ENCODE measurements around the gene TBC1D19. TPM values are rescaled to one million over a fixed set of nuclear protein-coding genes. Genes with fewer than 3 reads are reported as not detected.
"Not testable (repeated sequence)": the region's sequence is repeated elsewhere in the genome, so short reads cannot be mapped to it uniquely, and the experiment has no call there.

The TBC1D19 gene, protein sequence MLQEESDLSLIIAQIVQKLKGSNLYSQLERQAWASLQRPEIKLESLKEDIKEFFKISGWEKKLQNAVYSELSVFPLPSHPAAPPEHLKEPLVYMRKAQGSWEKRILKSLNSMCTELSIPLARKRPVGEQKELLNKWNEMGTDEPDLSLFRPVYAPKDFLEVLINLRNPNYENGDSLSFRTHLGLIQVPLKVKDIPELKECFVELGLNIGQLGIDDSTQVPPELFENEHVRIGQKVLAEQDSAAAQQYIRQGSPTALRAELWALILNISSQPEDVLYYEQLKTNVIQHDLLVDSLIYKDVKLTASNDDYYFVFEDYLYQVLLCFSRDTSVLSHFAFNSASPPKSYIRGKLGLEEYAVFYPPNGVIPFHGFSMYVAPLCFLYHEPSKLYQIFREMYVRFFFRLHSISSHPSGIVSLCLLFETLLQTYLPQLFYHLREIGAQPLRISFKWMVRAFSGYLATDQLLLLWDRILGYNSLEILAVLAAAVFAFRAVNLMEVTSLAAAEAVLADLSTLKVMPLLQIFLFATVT
- total RNA-seq = 1 to 10 TPM; 4.3 to 5.0 TPM

- DNase-seq = peak; percentile 94
- Mint-ChIP-seq H3K27me3 (no peaks in the 10 kb centered on the region), H3K4me3 (peak within 1 kb of the TSS; percentile 97), H3K36me3 (no peaks in the 10 kb centered on the region), H3K9me3 (no peaks in the 10 kb centered on the region), H3K4me1 (ENCODE audit: low read depth) (peaks cover 20% of the 10 kb centered on the region), H3K27ac (peak within 1 kb of the TSS; percentile 93)
- intact Hi-C loops (cut with micrococcal nuclease) = loop anchor here (1.0 to 10.0 kb wide), 8 partner anchors 125 to 1259 kb away; partner anchors contain the start of genes RBPJ and SMIM20
- POLR2A ChIA-PET = interaction anchor here (0.6 to 2.3 kb wide), 9 partner anchors 15 to 302 kb away, joined by 3 to 10 read pairs (median 3); partner anchors contain the start of gene RBPJ
- CTCF ChIA-PET = interaction anchor here (0.8 to 1.0 kb wide), 2 partner anchors 267 to 421 kb away, joined by 3 read pairs; no protein-coding TSS in a partner anchor
Measured at GRCh38 chr4:26583865-26584652, at the start of gene TBC1D19. TBC1D19 (plus strand) TSS chr4:26584084; CDS start chr4:26584194, 110 bp downstream.

- intact Hi-C loops (cut with micrococcal nuclease) = no loop called here
- no peak for DNase-seq
- Mint-ChIP-seq H3K27ac (no peak overlapping the region), H3K27me3 (peaks cover 2% of the 10 kb centered on the region), H3K4me1 (ENCODE audit: low read depth) (no peaks in the 10 kb centered on the region), H3K4me3 (no peak overlapping the region), H3K36me3 (peaks cover 4% of the 10 kb centered on the region), H3K9me3 (peaks cover 17% of the 10 kb centered on the region)
- CTCF ChIA-PET = no interaction called here
- POLR2A ChIA-PET = no interaction called here
Measured at GRCh38 chr4:26542991-26543390, 40.9 kb upstream of the TBC1D19 start.

DNA sequence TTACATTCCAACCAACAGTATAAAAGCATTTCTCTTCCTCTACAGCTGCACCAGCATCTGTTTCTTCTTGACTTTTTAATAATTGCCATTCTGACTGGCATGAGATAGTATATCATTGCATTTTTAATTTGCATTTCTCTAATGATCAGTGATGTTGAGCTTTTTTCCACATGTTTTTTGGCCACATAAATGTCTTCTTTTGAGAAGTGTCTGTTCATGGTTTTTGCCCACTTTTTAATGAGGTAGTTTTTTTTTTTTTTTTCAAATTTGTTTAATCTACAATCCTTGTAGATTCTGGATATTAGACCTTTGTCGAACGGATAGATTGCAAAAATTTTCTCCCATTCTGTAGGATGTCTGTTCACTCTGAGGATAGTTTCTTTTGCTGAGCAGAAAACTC, 39.5 kb upstream of the TBC1D19 start:
- POLR2A ChIA-PET = no interaction called here
- CTCF ChIA-PET = no interaction called here
- no peak for DNase-seq
- intact Hi-C loops (cut with micrococcal nuclease) = no loop called here
- H3K4me1 Mint-ChIP-seq (ENCODE audit: low read depth) = no peaks in the 10 kb centered on the region
- H3K27ac Mint-ChIP-seq = no peak overlapping the region
- H3K9me3 Mint-ChIP-seq = peaks cover 17% of the 10 kb centered on the region
- peaks cover 4% of the 10 kb centered on the region for H3K36me3 Mint-ChIP-seq
- H3K4me3 Mint-ChIP-seq = no peak overlapping the region
- H3K27me3 Mint-ChIP-seq = no peaks in the 10 kb centered on the region

DNA sequence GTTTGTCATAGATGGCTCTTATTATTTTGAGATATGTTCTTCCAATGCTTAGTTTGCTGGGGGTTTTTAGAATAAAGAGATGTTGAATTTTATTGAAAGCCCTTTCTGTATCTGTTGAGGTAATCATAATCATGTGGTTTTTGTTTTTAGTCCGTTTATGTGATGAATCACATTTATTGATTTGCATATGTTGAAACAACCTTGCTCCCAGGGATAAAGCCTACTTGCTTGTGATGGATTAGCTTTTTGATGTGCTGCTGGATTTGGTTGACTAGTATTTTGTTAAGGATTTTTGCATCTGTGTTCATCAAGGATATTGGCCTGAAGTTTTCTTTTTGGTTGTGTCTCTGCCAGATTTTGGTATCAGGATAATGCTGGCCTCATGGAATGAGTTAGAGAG, 35.5 kb upstream of the TBC1D19 start:
- POLR2A ChIA-PET; H3K36me3 Mint-ChIP-seq; H3K27ac Mint-ChIP-seq; H3K27me3 Mint-ChIP-seq; DNase-seq; intact Hi-C loops (cut with micrococcal nuclease); H3K4me3 Mint-ChIP-seq; H3K4me1 Mint-ChIP-seq (ENCODE audit: low read depth): not testable (repeated sequence)
- CTCF ChIA-PET = interaction anchor here (0.7 kb wide), 1 partner anchor 616 kb away, joined by 3 read pairs; no protein-coding TSS in a partner anchor
- peaks cover 18% of the 10 kb centered on the region for H3K9me3 Mint-ChIP-seq

DNA sequence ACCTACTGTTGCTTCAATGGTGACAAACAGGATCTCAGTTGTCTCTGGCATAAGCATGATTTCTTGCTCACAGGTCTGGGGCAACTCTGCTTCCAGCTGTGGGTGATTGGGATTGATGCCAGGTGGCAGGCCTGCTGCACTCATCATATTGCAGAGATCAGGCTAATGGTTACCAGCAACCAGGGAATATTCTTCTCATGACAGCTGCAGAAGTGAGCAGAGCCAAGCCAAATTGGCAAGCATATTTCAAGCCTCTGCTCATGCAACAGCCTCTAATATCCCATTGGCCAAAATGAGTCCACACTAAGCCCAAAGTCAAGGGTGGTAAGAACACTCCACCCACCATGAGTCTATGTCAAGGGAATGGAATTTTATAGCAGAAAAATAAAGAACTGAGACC, 26.7 kb upstream of the TBC1D19 start:
- no peaks in the 10 kb centered on the region for H3K36me3 Mint-ChIP-seq
- POLR2A ChIA-PET = no interaction called here
- intact Hi-C loops (cut with micrococcal nuclease) = no loop called here
- H3K27ac Mint-ChIP-seq = no peak overlapping the region
- peaks cover 14% of the 10 kb centered on the region for H3K9me3 Mint-ChIP-seq
- no peak overlapping the region for H3K4me3 Mint-ChIP-seq
- no peak for DNase-seq
- H3K27me3 Mint-ChIP-seq = peaks cover 26% of the 10 kb centered on the region
- CTCF ChIA-PET = no interaction called here
- H3K4me1 Mint-ChIP-seq (ENCODE audit: low read depth) = no peaks in the 10 kb centered on the region

GRCh38 chr4:26558166-26558895, 25.6 kb upstream of the TBC1D19 start:
- CTCF ChIA-PET = no interaction called here
- peaks cover 24% of the 10 kb centered on the region for H3K27me3 Mint-ChIP-seq
- H3K27ac Mint-ChIP-seq = no peak overlapping the region
- H3K36me3 Mint-ChIP-seq = no peaks in the 10 kb centered on the region
- peaks cover 14% of the 10 kb centered on the region for H3K9me3 Mint-ChIP-seq
- H3K4me1 Mint-ChIP-seq (ENCODE audit: low read depth) = no peaks in the 10 kb centered on the region
- no peak for DNase-seq
- H3K4me3 Mint-ChIP-seq = no peak overlapping the region
- intact Hi-C loops (cut with micrococcal nuclease) = no loop called here
- POLR2A ChIA-PET = no interaction called here

DNA sequence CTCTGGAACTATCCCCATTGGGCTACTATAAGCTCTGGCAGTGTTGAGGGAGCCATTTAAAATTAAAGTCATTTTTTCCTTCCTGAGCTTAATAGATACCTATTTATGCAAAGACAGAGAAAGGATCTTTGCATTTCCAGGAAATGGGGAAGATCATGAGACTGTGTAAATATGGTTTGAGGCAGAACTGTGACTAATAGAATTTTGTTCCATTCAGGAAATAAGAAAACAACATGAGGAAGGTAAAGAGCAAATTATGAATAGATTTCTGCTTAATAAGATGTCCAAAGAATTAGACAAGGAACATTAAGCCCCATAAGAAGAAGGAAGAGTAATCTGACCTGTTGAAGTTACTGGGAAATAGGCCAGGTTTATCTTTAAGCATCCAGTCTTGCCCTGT, 17.8 kb upstream of the TBC1D19 start:
- intact Hi-C loops (cut with micrococcal nuclease) = no loop called here
- peaks cover 16% of the 10 kb centered on the region for H3K4me1 Mint-ChIP-seq (ENCODE audit: low read depth)
- peaks cover 26% of the 10 kb centered on the region for H3K27me3 Mint-ChIP-seq
- POLR2A ChIA-PET = no interaction called here
- H3K27ac Mint-ChIP-seq = no peak overlapping the region
- CTCF ChIA-PET = interaction anchor here (1.2 kb wide), 1 partner anchor 21 kb away, joined by 4 read pairs; no protein-coding TSS in a partner anchor
- no peak for DNase-seq
- H3K36me3 Mint-ChIP-seq = no peaks in the 10 kb centered on the region
- no peaks in the 10 kb centered on the region for H3K9me3 Mint-ChIP-seq
- no peak overlapping the region for H3K4me3 Mint-ChIP-seq

GRCh38 chr4:26568446-26568994, 15.4 kb upstream of the TBC1D19 start:
- POLR2A ChIA-PET = interaction anchor here (1.8 kb wide), 1 partner anchor 15 kb away, joined by 10 read pairs; the partner anchor contains the start of gene TBC1D19
- peaks cover 16% of the 10 kb centered on the region for H3K27me3 Mint-ChIP-seq

DNA sequence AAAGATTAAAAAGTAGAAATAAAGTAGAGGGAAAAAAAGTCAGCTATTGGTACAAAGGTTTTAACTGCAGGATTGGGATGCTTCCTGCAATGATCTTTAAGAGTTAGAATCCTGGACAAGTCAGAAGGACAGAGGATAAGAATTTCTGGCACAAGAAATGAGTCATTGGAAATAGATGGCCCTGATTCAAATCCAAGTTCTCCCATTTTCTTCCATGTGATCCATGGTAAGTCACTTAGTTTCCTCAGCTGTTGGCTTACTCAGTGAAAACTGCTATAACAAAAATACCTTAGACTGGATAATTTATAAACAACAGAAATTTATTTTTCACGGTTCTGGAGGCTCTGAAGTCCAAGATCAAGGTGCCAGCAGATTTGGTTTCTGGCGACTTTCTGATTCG, 13.3 kb upstream of the TBC1D19 start:
- ChIA-PET POLR2A (no interaction called here), CTCF (no interaction called here)
- DNase-seq = no peak
- Mint-ChIP-seq H3K27me3 (peaks cover 7% of the 10 kb centered on the region), H3K27ac (no peak overlapping the region), H3K4me1 (ENCODE audit: low read depth) (peaks cover 16% of the 10 kb centered on the region), H3K9me3 (no peaks in the 10 kb centered on the region), H3K36me3 (no peaks in the 10 kb centered on the region), H3K4me3 (no peak overlapping the region)
- intact Hi-C loops (cut with micrococcal nuclease) = no loop called here

More at GRCh38 chr4:26568446-26568994, 15.4 kb upstream of the TBC1D19 start:
- Mint-ChIP-seq H3K27ac (no peak overlapping the region), H3K4me3 (no peak overlapping the region), H3K36me3 (no peaks in the 10 kb centered on the region), H3K4me1 (ENCODE audit: low read depth) (peaks cover 16% of the 10 kb centered on the region), H3K9me3 (no peaks in the 10 kb centered on the region)
- intact Hi-C loops (cut with micrococcal nuclease) = no loop called here
- no peak for DNase-seq
- CTCF ChIA-PET = no interaction called here

DNA sequence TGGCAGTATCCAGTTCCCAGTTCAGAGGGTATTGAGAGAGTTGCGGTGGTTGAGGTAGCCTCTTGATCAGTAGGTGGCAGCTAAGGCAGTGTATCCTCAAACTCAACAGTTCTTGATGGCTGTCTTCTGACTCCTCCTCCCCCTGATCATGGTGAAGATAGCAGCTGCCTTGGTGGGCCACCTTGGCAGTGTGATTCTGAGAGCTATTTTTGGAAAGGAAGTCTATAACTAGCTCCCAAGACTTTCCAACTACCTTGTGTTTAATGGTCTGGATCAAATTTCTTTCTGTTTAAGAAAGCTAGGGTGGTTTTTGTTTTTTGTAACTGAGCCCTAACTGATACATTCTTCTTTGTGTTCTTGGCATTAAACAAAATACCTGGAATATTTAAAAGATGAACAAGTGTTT, 10.5 kb upstream of the TBC1D19 start:
- intact Hi-C loops (cut with micrococcal nuclease) = no loop called here
- no peaks in the 10 kb centered on the region for H3K9me3 Mint-ChIP-seq
- CTCF ChIA-PET = no interaction called here
- POLR2A ChIA-PET = no interaction called here
- no peak overlapping the region for H3K27ac Mint-ChIP-seq
- H3K27me3 Mint-ChIP-seq = peaks cover 12% of the 10 kb centered on the region
- H3K4me1 Mint-ChIP-seq (ENCODE audit: low read depth) = peaks cover 4% of the 10 kb centered on the region
- no peak for DNase-seq
- no peak overlapping the region for H3K4me3 Mint-ChIP-seq
- H3K36me3 Mint-ChIP-seq = no peaks in the 10 kb centered on the region

DNA sequence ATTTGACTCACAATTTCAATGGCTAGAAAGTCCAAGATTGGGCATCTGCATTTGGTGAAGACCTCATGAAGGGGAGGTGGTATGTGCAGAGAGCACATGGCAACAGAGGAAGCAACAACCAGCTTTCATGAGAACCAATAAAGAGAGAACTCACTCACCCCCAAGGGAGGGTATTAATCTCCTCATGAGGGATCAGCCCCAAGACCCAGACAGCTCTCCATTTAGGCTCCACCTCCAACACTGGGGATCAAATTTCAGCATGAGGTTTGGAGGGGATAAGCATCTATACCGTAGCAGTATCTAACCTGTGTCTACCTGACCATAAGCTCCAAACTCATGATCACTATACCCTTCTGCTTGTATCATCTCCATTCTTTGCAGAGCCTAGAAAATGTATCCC, 9.3 kb upstream of the TBC1D19 start:
- DNase-seq = no peak
- POLR2A ChIA-PET = no interaction called here
- CTCF ChIA-PET = interaction anchor here (0.7 kb wide), 1 partner anchor 587 kb away, joined by 3 read pairs; no protein-coding TSS in a partner anchor
- intact Hi-C loops (cut with micrococcal nuclease) = no loop called here
- Mint-ChIP-seq H3K4me3 (no peak overlapping the region), H3K9me3 (no peaks in the 10 kb centered on the region), H3K27me3 (peaks cover 12% of the 10 kb centered on the region), H3K4me1 (ENCODE audit: low read depth) (no peaks in the 10 kb centered on the region), H3K36me3 (no peaks in the 10 kb centered on the region), H3K27ac (no peak overlapping the region)

Measured in activated CD4-positive, alpha-beta memory T cell treated with anti-CD3 and anti-CD28 coated beads for 36 hours (primary cell).